Fibroblast of skin of right biceps (primary cell): ENCODE data around the gene RASSF6.
"Not testable (repeated sequence)": the region's sequence is repeated elsewhere in the genome, so short reads cannot be mapped to it uniquely, and the experiment has no call there.

ENCODE experiments used
- DNase-seq: peaks from one replicate; pipeline ENCODE4 v3.0.0-alpha.2; 2013

The RASSF6 gene

GRCh38 chr4:73573794-73574528, 46.3 kb downstream of the RASSF6 start:
- peak; percentile 76 for DNase-seq

GRCh38 chr4:73550865-73551264, 69.4 kb downstream of the RASSF6 start:
- DNase-seq: not testable (repeated sequence)

- DNase-seq: no peak
Measured at GRCh38 chr4:73544620-73545019, 75.6 kb downstream of the RASSF6 start.

DNA sequence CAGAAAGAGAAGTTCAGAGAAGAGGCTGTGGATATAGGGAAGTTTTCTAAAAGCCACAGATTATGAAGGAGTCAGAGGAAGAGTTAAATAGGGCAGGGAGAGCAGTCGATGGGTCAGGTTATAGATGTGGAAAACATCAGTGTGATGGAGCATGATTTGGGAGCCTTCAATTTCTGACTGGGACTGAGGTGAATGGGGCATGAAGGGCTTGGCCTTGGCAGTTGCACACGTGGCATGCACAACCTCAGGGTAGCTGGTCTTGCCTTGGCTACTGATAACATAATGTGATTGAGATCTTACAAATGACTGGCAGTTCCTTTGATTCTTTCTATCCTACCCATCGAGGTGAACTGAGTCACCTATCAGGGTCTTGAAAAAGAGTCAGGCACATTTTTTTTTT, 79.0 kb downstream of the RASSF6 start:
- no peak for DNase-seq

GRCh38 chr4:73540826-73541225, 79.4 kb downstream of the RASSF6 start:
- DNase-seq: peak; percentile 32

DNA sequence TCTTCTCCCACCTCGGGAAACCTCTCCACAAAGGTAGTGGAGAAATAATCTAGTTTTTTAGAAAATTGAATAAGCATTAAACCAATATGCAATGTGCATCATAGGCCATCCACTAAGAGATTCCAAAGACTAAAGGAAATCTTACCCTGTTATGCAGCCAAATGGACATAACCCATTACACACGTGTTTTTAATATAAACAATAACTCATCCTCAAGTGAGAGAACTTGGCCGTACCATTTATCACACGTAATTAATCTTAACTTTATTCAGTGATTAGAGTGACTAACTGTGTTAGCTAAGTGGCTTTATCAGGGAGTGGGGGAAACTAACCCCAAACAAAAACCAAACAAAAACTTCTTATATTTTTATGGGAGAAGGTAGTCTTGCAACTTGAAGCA, 80.8 kb downstream of the RASSF6 start:
- DNase-seq: peak; percentile 43

DNA sequence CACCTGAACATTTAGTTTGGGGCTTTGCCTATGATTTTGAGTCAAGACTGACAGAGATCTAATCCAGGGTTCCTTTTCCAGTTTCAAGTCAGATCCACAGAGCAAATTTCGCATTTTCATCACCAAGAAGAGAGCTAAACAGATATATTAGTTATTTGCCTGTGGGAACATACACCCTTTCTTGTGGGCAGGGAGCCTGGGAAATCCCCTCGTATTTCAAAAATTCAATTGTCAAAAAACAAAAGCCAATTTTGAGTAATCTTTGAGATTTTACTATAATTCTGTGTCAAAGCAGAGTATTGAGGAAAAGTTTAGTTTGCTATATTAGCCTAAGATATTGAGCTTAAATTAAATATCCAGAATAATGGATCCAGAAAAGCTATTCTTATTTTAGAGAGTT, 82.1 kb downstream of the RASSF6 start:
- no peak for DNase-seq

- DNase-seq: no peak
Measured at GRCh38 chr4:73533515-73534422, 86.5 kb downstream of the RASSF6 start.

DNA sequence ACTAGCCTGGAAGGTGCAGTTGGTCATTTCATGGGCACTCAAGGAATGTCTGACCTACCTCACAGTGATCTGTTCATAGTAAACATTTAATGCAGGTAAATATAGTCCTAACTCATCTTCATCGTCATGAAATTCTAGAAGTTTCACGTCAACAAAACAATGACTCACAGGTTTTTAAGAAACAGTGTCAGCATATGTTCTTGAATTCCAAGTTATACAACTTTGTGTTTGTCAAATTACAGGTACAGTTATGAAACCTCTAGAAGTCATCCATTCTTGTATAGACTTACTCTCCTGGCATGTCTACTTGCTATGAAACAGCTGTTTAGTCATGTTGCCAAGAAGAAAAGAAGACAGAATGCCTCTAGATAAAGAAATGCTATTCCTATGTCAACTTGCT, 92.1 kb downstream of the RASSF6 start:
- no peak for DNase-seq

- no peak for DNase-seq
Measured at GRCh38 chr4:73527196-73527595, 93.0 kb downstream of the RASSF6 start.

DNA sequence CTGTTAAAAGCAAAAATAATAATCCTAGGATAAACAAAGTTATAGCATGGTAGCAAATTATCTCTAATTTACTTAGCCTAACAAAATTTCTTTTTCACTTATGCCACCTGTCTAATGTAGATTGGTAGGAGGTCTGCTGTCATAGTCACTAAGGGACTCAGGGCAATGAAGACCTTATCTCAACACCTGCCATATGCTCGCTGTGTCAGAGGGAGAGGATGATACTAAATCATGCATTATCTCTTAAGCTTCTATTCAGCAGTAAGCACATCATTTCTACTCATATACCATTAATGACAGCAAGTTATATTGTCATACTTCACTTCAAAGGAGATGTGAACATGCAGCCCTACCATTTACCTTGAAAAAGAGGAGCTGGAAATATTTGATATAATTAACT, 94.6 kb downstream of the RASSF6 start:
- DNase-seq: no peak

- no peak for DNase-seq
Measured at GRCh38 chr4:73523126-73523525, 97.1 kb downstream of the RASSF6 start.
